HepG2 (cell line): ENCODE data around the gene CGREF1. TPM values are rescaled to one million over a fixed set of nuclear protein-coding genes. Genes with fewer than 3 reads are reported as not detected.

Experiments
- BRD4 ChIP-seq: sonication (generic); formaldehyde crosslinking; IDR thresholded peaks from 2 replicates; pipeline ENCODE4 v1.4.0; 2020; ENCODE audit warnings: missing genetic modification reagents
- EED ChIP-seq: sonication (generic); formaldehyde crosslinking; IDR thresholded peaks from 2 replicates; pipeline ENCODE4 v1.5.0; 2020; ENCODE audit warnings: mild to moderate bottlenecking, missing genetic modification reagents
- ETV5 ChIP-seq: IDR thresholded peaks from 2 replicates; pipeline ENCODE4 v1.6.1; 2018; ENCODE audit warnings: missing biosample characterization, missing genetic modification reagents, inconsistent platforms, borderline replicate concordance
- FOSL2 ChIP-seq: sonication (generic); formaldehyde crosslinking; IDR thresholded peaks from 2 replicates; pipeline ENCODE4 v1.4.0; 2020; ENCODE audit warnings: missing genetic modification reagents
- HES4 ChIP-seq: sonication (generic); formaldehyde crosslinking; IDR thresholded peaks from 2 replicates; pipeline ENCODE4 v1.9.0; 2021; ENCODE audit warnings: mild to moderate bottlenecking, missing genetic modification reagents, borderline replicate concordance
- IKZF1 ChIP-seq: fragments of 450-650 bp; IDR thresholded peaks from 2 replicates; pipeline ENCODE4 v1.7.1; 2016
- IRF9 ChIP-seq: sonication (generic); formaldehyde crosslinking; IDR thresholded peaks from 2 replicates; pipeline ENCODE4 v1.8.0; 2022; ENCODE audit warnings: missing genetic modification reagents, mild to moderate bottlenecking, borderline replicate concordance
- KLF6 ChIP-seq: IDR thresholded peaks from 2 replicates; pipeline ENCODE4 v1.8.0; 2016; ENCODE audit warnings: missing biosample characterization, missing genetic modification reagents
- MZF1 ChIP-seq: sonication (generic); formaldehyde crosslinking; IDR thresholded peaks from 2 replicates; pipeline ENCODE4 v1.8.1; 2023; ENCODE audit warnings: mild to moderate bottlenecking, missing genetic modification reagents, borderline replicate concordance
- POLR2G ChIP-seq: fragments of 200-400 bp; formaldehyde crosslinking; IDR thresholded peaks from 2 replicates; pipeline ENCODE4 v1.6.1; 2018; ENCODE audit warnings: mild to moderate bottlenecking, low read depth, low read length, moderate library complexity
- REXO4 ChIP-seq: sonication (generic); formaldehyde crosslinking; IDR thresholded peaks from 2 replicates; pipeline ENCODE4 v1.8.0; 2022; ENCODE audit warnings: missing genetic modification reagents, mild to moderate bottlenecking, borderline replicate concordance
- RFX3 ChIP-seq: IDR thresholded peaks from 2 replicates; pipeline ENCODE4 v1.6.1; 2016; ENCODE audit warnings: missing biosample characterization, missing genetic modification reagents
- SKIL ChIP-seq: sonication (generic); formaldehyde crosslinking; IDR thresholded peaks from 2 replicates; pipeline ENCODE4 v1.8.0; 2022; ENCODE audit warnings: missing genetic modification reagents, mild to moderate bottlenecking, moderate library complexity, borderline replicate concordance
- XRCC5 ChIP-seq: fragments of 200-400 bp; formaldehyde crosslinking; optimal IDR thresholded peaks from 2 replicates; pipeline ENCODE3; 2017; ENCODE audit warnings: mild to moderate bottlenecking, low read length
- ZNF567 ChIP-seq: sonication (generic); formaldehyde crosslinking; IDR thresholded peaks from 2 replicates; pipeline ENCODE4 v1.8.1; 2023; ENCODE audit warnings: mild to moderate bottlenecking, missing genetic modification reagents, borderline replicate concordance
- ZNF703 ChIP-seq: sonication (generic); formaldehyde crosslinking; IDR thresholded peaks from 2 replicates; pipeline ENCODE4 v1.5.1; 2020; ENCODE audit warnings: missing genetic modification reagents, mild to moderate bottlenecking, moderate library complexity, borderline replicate concordance
- polyA plus RNA-seq, 8 experiments: library from polyadenylated mRNA; depleted of rRNA in 3 of 8; stranded (reverse) in 7 of 8; unstranded in 1 of 8; fragments of >200 nt; fragmentation: Illumina TruSeq in 4 of 8; extraction: Trizol in 4 of 8; gene quantifications; 2 replicates each; pipeline versions ENCODE4 v1.2.1 to v1.2.3, GENCODE V29; 2011 to 2016; ENCODE audit warnings: low read depth in 4 of 8, missing spikeins in 1 of 8, mixed read lengths in 1 of 8; ENCODE audit not compliant: insufficient read depth in 1 of 8
- total RNA-seq, 5 experiments: library from RNA; depleted of rRNA; stranded (reverse); fragments of >200 nt; fragmentation: Illumina TruSeq; extraction: Trizol; gene quantifications; 2 replicates each; pipeline ENCODE4 v1.2.3, GENCODE V29; 2016; ENCODE audit warnings: low read depth in 1 of 5
- TF ChIP-seq, protein P1 (sequence below): IDR thresholded peaks from 2 replicates; pipeline ENCODE4 v1.6.1; 2016; ENCODE audit warnings: missing compliant biosample characterization, missing genetic modification reagents, borderline replicate concordance
- TF ChIP-seq, protein P2 (sequence below): sonication (generic); formaldehyde crosslinking; IDR thresholded peaks from 2 replicates; pipeline ENCODE4 v1.9.0; 2021; ENCODE audit warnings: mild to moderate bottlenecking, missing genetic modification reagents

CGREF1 gene
- total and polyA plus RNA-seq, 2 of the 13 experiments (the other 11 are each of a cell fraction or from before 2014, with no cell fraction given): 13.9 to 23.4 TPM

DNA sequence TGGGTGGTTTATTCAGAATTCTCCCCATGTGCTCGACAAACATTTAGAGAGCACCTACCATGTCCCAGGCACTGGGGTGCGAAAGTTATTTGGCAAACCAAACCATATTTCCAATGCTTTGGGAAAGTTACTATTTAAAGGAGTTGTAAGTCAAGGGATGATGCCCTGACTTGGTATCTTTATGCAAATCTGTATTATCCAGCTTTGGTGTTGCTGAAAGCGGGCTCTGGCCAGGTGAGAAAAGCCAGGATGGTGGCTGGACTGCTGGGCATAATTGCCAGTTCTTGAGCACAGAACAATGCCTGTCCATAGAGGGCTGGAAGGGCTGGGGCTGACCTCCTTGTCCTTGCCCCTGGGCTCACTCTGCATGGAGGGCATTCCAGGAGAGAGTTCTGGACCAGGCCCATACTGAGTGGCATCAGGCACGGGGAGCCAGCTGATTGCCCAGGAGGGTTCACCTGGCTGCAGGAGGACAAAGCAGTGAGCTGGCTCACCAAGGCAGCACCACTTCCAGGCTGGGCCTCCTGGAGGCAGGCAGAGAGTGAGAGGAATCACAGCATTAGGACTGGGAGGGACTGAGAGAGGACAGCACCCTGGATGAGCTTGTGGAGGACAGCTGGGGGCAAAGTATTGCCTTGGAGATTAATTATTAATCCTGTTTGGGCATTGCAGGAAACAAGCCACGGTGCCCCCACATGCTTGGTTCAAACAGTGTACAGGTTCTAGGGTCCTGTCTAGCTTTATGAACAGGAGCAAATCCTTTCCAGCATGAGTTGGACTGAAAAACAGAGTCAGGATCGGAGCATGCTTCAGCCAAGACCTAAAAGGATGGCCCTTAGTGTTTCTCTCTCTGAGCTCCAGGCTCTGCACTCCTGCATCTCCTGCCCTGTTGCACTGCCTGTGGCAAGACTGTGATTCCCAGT, 25.2 kb downstream of the CGREF1 start (continued):
- peak; percentile 87; the same call in 1 of the 2 replicates for TF ChIP-seq KLF6
- no peak for TF ChIP-seq IRF9
- peak; percentile 80 for TF ChIP-seq POLR2G
- peak; percentile 99 for TF ChIP-seq BRD4 (CRISPR knock-in tag)
- TF ChIP-seq HES4: no peak
- no peak for TF ChIP-seq ZNF703
- TF ChIP-seq XRCC5: peak; percentile 55
- TF ChIP-seq REXO4 (CRISPR knock-in tag): no peak
- TF ChIP-seq, protein P1, sequence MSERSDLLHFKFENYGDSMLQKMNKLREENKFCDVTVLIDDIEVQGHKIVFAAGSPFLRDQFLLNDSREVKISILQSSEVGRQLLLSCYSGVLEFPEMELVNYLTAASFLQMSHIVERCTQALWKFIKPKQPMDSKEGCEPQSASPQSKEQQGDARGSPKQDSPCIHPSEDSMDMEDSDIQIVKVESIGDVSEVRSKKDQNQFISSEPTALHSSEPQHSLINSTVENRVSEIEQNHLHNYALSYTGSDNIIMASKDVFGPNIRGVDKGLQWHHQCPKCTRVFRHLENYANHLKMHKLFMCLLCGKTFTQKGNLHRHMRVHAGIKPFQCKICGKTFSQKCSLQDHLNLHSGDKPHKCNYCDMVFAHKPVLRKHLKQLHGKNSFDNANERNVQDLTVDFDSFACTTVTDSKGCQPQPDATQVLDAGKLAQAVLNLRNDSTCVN (CRISPR knock-in tag): peak; percentile 67; the same call in 1 of the 2 replicates
- no peak; the same call in 1 of the 2 replicates for TF ChIP-seq ZNF567 (CRISPR knock-in tag)
- peak; percentile 72; the same call in 1 of the 2 replicates for TF ChIP-seq ETV5 (CRISPR knock-in tag)
- TF ChIP-seq SKIL: peak; percentile 74; the same call in 1 of the 2 replicates
- TF ChIP-seq RFX3: no peak
- no peak for TF ChIP-seq EED (CRISPR knock-in tag)
- no peak for TF ChIP-seq MZF1 (CRISPR knock-in tag)
- TF ChIP-seq FOSL2 (CRISPR knock-in tag): no peak; the same call in 1 of the 2 replicates
- TF ChIP-seq, protein P2, sequence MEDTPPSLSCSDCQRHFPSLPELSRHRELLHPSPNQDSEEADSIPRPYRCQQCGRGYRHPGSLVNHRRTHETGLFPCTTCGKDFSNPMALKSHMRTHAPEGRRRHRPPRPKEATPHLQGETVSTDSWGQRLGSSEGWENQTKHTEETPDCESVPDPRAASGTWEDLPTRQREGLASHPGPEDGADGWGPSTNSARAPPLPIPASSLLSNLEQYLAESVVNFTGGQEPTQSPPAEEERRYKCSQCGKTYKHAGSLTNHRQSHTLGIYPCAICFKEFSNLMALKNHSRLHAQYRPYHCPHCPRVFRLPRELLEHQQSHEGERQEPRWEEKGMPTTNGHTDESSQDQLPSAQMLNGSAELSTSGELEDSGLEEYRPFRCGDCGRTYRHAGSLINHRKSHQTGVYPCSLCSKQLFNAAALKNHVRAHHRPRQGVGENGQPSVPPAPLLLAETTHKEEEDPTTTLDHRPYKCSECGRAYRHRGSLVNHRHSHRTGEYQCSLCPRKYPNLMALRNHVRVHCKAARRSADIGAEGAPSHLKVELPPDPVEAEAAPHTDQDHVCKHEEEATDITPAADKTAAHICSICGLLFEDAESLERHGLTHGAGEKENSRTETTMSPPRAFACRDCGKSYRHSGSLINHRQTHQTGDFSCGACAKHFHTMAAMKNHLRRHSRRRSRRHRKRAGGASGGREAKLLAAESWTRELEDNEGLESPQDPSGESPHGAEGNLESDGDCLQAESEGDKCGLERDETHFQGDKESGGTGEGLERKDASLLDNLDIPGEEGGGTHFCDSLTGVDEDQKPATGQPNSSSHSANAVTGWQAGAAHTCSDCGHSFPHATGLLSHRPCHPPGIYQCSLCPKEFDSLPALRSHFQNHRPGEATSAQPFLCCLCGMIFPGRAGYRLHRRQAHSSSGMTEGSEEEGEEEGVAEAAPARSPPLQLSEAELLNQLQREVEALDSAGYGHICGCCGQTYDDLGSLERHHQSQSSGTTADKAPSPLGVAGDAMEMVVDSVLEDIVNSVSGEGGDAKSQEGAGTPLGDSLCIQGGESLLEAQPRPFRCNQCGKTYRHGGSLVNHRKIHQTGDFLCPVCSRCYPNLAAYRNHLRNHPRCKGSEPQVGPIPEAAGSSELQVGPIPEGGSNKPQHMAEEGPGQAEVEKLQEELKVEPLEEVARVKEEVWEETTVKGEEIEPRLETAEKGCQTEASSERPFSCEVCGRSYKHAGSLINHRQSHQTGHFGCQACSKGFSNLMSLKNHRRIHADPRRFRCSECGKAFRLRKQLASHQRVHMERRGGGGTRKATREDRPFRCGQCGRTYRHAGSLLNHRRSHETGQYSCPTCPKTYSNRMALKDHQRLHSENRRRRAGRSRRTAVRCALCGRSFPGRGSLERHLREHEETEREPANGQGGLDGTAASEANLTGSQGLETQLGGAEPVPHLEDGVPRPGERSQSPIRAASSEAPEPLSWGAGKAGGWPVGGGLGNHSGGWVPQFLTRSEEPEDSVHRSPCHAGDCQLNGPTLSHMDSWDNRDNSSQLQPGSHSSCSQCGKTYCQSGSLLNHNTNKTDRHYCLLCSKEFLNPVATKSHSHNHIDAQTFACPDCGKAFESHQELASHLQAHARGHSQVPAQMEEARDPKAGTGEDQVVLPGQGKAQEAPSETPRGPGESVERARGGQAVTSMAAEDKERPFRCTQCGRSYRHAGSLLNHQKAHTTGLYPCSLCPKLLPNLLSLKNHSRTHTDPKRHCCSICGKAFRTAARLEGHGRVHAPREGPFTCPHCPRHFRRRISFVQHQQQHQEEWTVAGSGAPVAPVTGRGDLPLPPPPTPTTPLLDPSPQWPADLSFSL (CRISPR knock-in tag): 0 out of 2 replicates have a peak, but pooled peaks have one; percentile 47
- TF ChIP-seq IKZF1: no peak
